Measurements from ENCODE around the gene ZBTB33. TPM values are rescaled to one million over a fixed set of nuclear protein-coding genes. Genes with fewer than 3 reads are reported as not detected.

Gene ZBTB33
- total and polyA plus RNA-seq, 2 of the 13 experiments (the other 11 are each of a cell fraction or from before 2014, with no cell fraction given) = 6.5 to 20.2 TPM

GRCh38 chrX:120250522-120251271, at the start of gene ZBTB33 (continued):
- no peak for TF ChIP-seq ASH2L (IDR thresholded peaks at IDR 0.05; ENCODE audit: insufficient read length, low read depth, low read length)
- no peak for TF ChIP-seq ZFP62 (CRISPR knock-in tag; IDR thresholded peaks at IDR 0.05)
- no peak for TF ChIP-seq ZNF879 (CRISPR knock-in tag; IDR thresholded peaks at IDR 0.05)
- no peak for TF ChIP-seq BHLHE40 (IDR thresholded peaks at IDR 0.05; ENCODE audit: low read length)
- TF ChIP-seq HIC2 (CRISPR knock-in tag; IDR thresholded peaks at IDR 0.05; ENCODE audit: low read depth) = no peak; the same call in 1 of the 2 replicates
- TF ChIP-seq CBFB (CRISPR knock-in tag; IDR thresholded peaks at IDR 0.05) = no peak
- TF ChIP-seq BRCA1 (CRISPR knock-in tag; IDR thresholded peaks at IDR 0.05) = no peak
- TF ChIP-seq ZKSCAN5 (CRISPR knock-in tag; IDR thresholded peaks at IDR 0.05) = no peak
- peak; percentile 67; the same call in 1 of the 2 replicates for TF ChIP-seq ZGPAT (CRISPR knock-in tag; IDR thresholded peaks at IDR 0.05)
- no peak for TF ChIP-seq ZNF660 (CRISPR knock-in tag; IDR thresholded peaks at IDR 0.05; ENCODE audit: borderline replicate concordance, low read depth)
- TF ChIP-seq ATM (IDR thresholded peaks at IDR 0.05; ENCODE audit: borderline replicate concordance) = no peak
- TF ChIP-seq ZNF207 (IDR thresholded peaks at IDR 0.05; ENCODE audit: borderline replicate concordance) = no peak
- TF ChIP-seq ZNF547 (CRISPR knock-in tag; IDR thresholded peaks at IDR 0.05) = no peak
- no peak for TF ChIP-seq CREBL2 (CRISPR knock-in tag; IDR thresholded peaks at IDR 0.05; ENCODE audit: borderline replicate concordance)
- TF ChIP-seq ZNF775 (CRISPR knock-in tag; IDR thresholded peaks at IDR 0.05; ENCODE audit: borderline replicate concordance) = no peak
- peak; percentile 36; the same call in 1 of the 2 replicates for TF ChIP-seq MEF2D (CRISPR knock-in tag; IDR thresholded peaks at IDR 0.05)
- TF ChIP-seq RBAK (CRISPR knock-in tag; IDR thresholded peaks at IDR 0.05) = no peak
- TF ChIP-seq ZNF326 (CRISPR knock-in tag; IDR thresholded peaks at IDR 0.05; ENCODE audit: borderline replicate concordance) = no peak
- no peak for TF ChIP-seq ZNF256 (CRISPR knock-in tag; conservative IDR thresholded peaks at IDR 0.05)
- TF ChIP-seq ZBTB10 (CRISPR knock-in tag; IDR thresholded peaks at IDR 0.05; ENCODE audit: borderline replicate concordance) = no peak
- TF ChIP-seq ZNF891 (CRISPR knock-in tag; IDR thresholded peaks at IDR 0.05) = no peak
- TF ChIP-seq ZNF672 (CRISPR knock-in tag; IDR thresholded peaks at IDR 0.05) = no peak
- TF ChIP-seq RARG (CRISPR knock-in tag; IDR thresholded peaks at IDR 0.05; ENCODE audit: low read depth) = no peak
- no peak for TF ChIP-seq CC2D1A (CRISPR knock-in tag; IDR thresholded peaks at IDR 0.05)
- TF ChIP-seq ATAD3A (CRISPR knock-in tag; IDR thresholded peaks at IDR 0.05) = no peak
- TF ChIP-seq ZNF329 (CRISPR knock-in tag; IDR thresholded peaks at IDR 0.05; ENCODE audit: low read depth) = no peak

All from HepG2 (cell line).